Activated CD4-positive, alpha-beta memory T cell treated with anti-CD3 and anti-CD28 coated beads, Interleukin-2, amount 10 ng/mL, durations not matched to agents 7 days and 5 days (primary cell): ENCODE results near the gene MBNL1. TPM values are rescaled to one million over a fixed set of nuclear protein-coding genes. Genes with fewer than 3 reads are reported as not detected.

Source experiments
- CTCF ChIA-PET: fragments of 350-600 bp; sonication (Branson Sonifier 250); formaldehyde crosslinking; loops from one replicate; lab custom pipeline; 2021; ENCODE audit warnings: antibody characterized with exemption, inconsistent platforms; lab: Charles Lee
- POLR2A ChIA-PET: fragments of 350-600 bp; sonication (Branson Sonifier 250); formaldehyde crosslinking; loops from one replicate; lab custom pipeline; 2021; ENCODE audit warnings: antibody characterized with exemption; lab: Charles Lee
- DNase-seq: peaks from one replicate; pipeline ENCODE4 v3.0.0-alpha.2; 2020
- H3K27ac Mint-ChIP-seq: one replicate; pipeline ENCODE4 v1.8.0; 2021; ENCODE audit warnings: mild to moderate bottlenecking, mixed read lengths
- H3K27me3 Mint-ChIP-seq: one replicate; pipeline ENCODE4 v1.8.0; 2021; ENCODE audit warnings: mixed read lengths
- H3K36me3 Mint-ChIP-seq: one replicate; pipeline ENCODE4 v1.8.0; 2021; ENCODE audit warnings: low read depth, mixed read lengths
- H3K4me1 Mint-ChIP-seq: one replicate; pipeline ENCODE4 v1.8.0; 2021; ENCODE audit warnings: mixed read lengths
- H3K4me3 Mint-ChIP-seq: one replicate; pipeline ENCODE4 v1.8.0; 2021; ENCODE audit warnings: mild to moderate bottlenecking, mixed read lengths
- H3K9me3 Mint-ChIP-seq: one replicate; pipeline ENCODE4 v1.8.0; 2021; ENCODE audit warnings: mixed read lengths
- total RNA-seq, 2 experiments: library from RNA; stranded (reverse); gene quantifications; one replicate each; pipeline ENCODE4 v1.2.3, GENCODE V29; 2021

MBNL1 gene
- total RNA-seq, 2 experiments from 2014 or later: 289 to 305 TPM

GRCh38 chr3:152291649-152292066, 22.9 kb downstream of the MBNL1 start:
- H3K27ac Mint-ChIP-seq: peak overlapping the region; percentile 36
- H3K36me3 Mint-ChIP-seq: peaks cover 29% of the 10 kb centered on the region
- CTCF ChIA-PET: interaction anchor here (1.3 to 2.2 kb wide), 4 partner anchors 10 to 219 kb away, joined by 3 to 6 read pairs (median 4); no protein-coding TSS in a partner anchor
- H3K4me1 Mint-ChIP-seq: peaks cover 80% of the 10 kb centered on the region
- POLR2A ChIA-PET: interaction anchor here (0.7 to 2.4 kb wide), 11 partner anchors 9 to 49 kb away, joined by 3 to 13 read pairs (median 4); partner anchors contain the start of gene MBNL1
- H3K4me3 Mint-ChIP-seq: no peak overlapping the region
- H3K9me3 Mint-ChIP-seq: no peaks in the 10 kb centered on the region
- no peaks in the 10 kb centered on the region for H3K27me3 Mint-ChIP-seq
- DNase-seq: no peak

- ChIA-PET POLR2A (interaction anchor here (0.7 to 2.4 kb wide), 6 partner anchors 11 to 50 kb away, joined by 3 to 13 read pairs (median 4); partner anchors contain the start of gene MBNL1), CTCF (interaction anchor here (0.9 to 2.2 kb wide), 3 partner anchors 11 to 220 kb away, joined by 3 to 6 read pairs (median 5); no protein-coding TSS in a partner anchor)
- Mint-ChIP-seq H3K4me1 (peaks cover 79% of the 10 kb centered on the region), H3K27me3 (no peaks in the 10 kb centered on the region), H3K36me3 (peaks cover 33% of the 10 kb centered on the region), H3K9me3 (no peaks in the 10 kb centered on the region), H3K27ac (no peak overlapping the region), H3K4me3 (no peak overlapping the region)
- DNase-seq: no peak
These were observed 23.6 kb downstream of the MBNL1 start for GRCh38 chr3:152292366-152292765.

GRCh38 chr3:152293347-152294006, 24.7 kb downstream of the MBNL1 start:
- Mint-ChIP-seq H3K27ac (no peak overlapping the region), H3K9me3 (no peaks in the 10 kb centered on the region), H3K4me1 (peaks cover 75% of the 10 kb centered on the region), H3K27me3 (no peaks in the 10 kb centered on the region), H3K36me3 (peaks cover 32% of the 10 kb centered on the region), H3K4me3 (no peak overlapping the region)
- ChIA-PET CTCF (no interaction called here), POLR2A (interaction anchor here (1.1 kb wide), 1 partner anchor 20 kb away, joined by 3 read pairs; no protein-coding TSS in a partner anchor)
- DNase-seq: no peak

- Mint-ChIP-seq H3K9me3 (no peaks in the 10 kb centered on the region), H3K4me3 (no peak overlapping the region), H3K27me3 (no peaks in the 10 kb centered on the region), H3K4me1 (peaks cover 78% of the 10 kb centered on the region), H3K36me3 (peaks cover 48% of the 10 kb centered on the region), H3K27ac (peak overlapping the region; percentile 69)
- ChIA-PET CTCF (no interaction called here), POLR2A (interaction anchor here (0.6 to 8.6 kb wide), 8 partner anchors 11 to 164 kb away, joined by 3 to 93 read pairs (median 7); partner anchors contain the start of gene MBNL1)
- DNase-seq: no peak
These were observed 26.6 kb downstream of the MBNL1 start for GRCh38 chr3:152295344-152295743.

- Mint-ChIP-seq H3K27me3 (no peaks in the 10 kb centered on the region), H3K27ac (peak overlapping the region; percentile 69), H3K4me1 (peaks cover 78% of the 10 kb centered on the region), H3K9me3 (no peaks in the 10 kb centered on the region), H3K36me3 (peaks cover 51% of the 10 kb centered on the region), H3K4me3 (no peak overlapping the region)
- no peak for DNase-seq
- ChIA-PET POLR2A (interaction anchor here (1.0 to 8.6 kb wide), 7 partner anchors 12 to 103 kb away, joined by 3 to 93 read pairs (median 8); partner anchors contain the start of gene MBNL1), CTCF (no interaction called here)
These were observed 27.1 kb downstream of the MBNL1 start for GRCh38 chr3:152295806-152296205.

GRCh38 chr3:152296382-152296781, 27.7 kb downstream of the MBNL1 start:
- Mint-ChIP-seq H3K4me1 (peaks cover 77% of the 10 kb centered on the region), H3K27ac (peak overlapping the region; percentile 69), H3K36me3 (peaks cover 53% of the 10 kb centered on the region), H3K9me3 (no peaks in the 10 kb centered on the region), H3K27me3 (no peaks in the 10 kb centered on the region), H3K4me3 (no peak overlapping the region)
- ChIA-PET CTCF (interaction anchor here (0.7 to 0.9 kb wide), 2 partner anchors 9 to 103 kb away, joined by 4 read pairs; no protein-coding TSS in a partner anchor), POLR2A (interaction anchor here (1.2 to 8.6 kb wide), 5 partner anchors 12 to 103 kb away, joined by 3 to 93 read pairs (median 10); partner anchors contain the start of gene MBNL1)
- DNase-seq: no peak

- CTCF ChIA-PET: interaction anchor here (0.7 to 2.0 kb wide), 3 partner anchors 10 to 103 kb away, joined by 4 to 5 read pairs (median 4); no protein-coding TSS in a partner anchor
These were observed 28.2 kb downstream of the MBNL1 start for GRCh38 chr3:152296971-152297370.

GRCh38 chr3:152298393-152299248, 29.9 kb downstream of the MBNL1 start:
- POLR2A ChIA-PET: interaction anchor here (0.8 to 8.6 kb wide), 8 partner anchors 11 to 106 kb away, joined by 3 to 93 read pairs (median 12); partner anchors contain the start of gene MBNL1
- Mint-ChIP-seq H3K9me3 (no peaks in the 10 kb centered on the region), H3K36me3 (peaks cover 53% of the 10 kb centered on the region), H3K4me3 (peak overlapping the region; percentile 56), H3K27ac (peak overlapping the region; percentile 67), H3K27me3 (no peaks in the 10 kb centered on the region), H3K4me1 (peaks cover 69% of the 10 kb centered on the region)
- DNase-seq: peak; percentile 44
- CTCF ChIA-PET: interaction anchor here (2.0 kb wide), 1 partner anchor 13 kb away, joined by 5 read pairs; no protein-coding TSS in a partner anchor

More at GRCh38 chr3:152296971-152297370, 28.2 kb downstream of the MBNL1 start:
- no peak for DNase-seq
- Mint-ChIP-seq H3K36me3 (peaks cover 52% of the 10 kb centered on the region), H3K4me1 (peaks cover 77% of the 10 kb centered on the region), H3K4me3 (peak overlapping the region; percentile 15), H3K27me3 (no peaks in the 10 kb centered on the region), H3K27ac (peak overlapping the region; percentile 58), H3K9me3 (no peaks in the 10 kb centered on the region)
- POLR2A ChIA-PET: interaction anchor here (2.0 to 8.6 kb wide), 5 partner anchors 13 to 53 kb away, joined by 8 to 93 read pairs (median 29); partner anchors contain the start of gene MBNL1

- no peaks in the 10 kb centered on the region for H3K9me3 Mint-ChIP-seq
- peaks cover 54% of the 10 kb centered on the region for H3K36me3 Mint-ChIP-seq
- POLR2A ChIA-PET: interaction anchor here (0.6 to 8.6 kb wide), 11 partner anchors 10 to 116 kb away, joined by 3 to 93 read pairs (median 7); partner anchors contain the start of gene MBNL1
- peak overlapping the region; percentile 67 for H3K27ac Mint-ChIP-seq
- peaks cover 73% of the 10 kb centered on the region for H3K4me1 Mint-ChIP-seq
- CTCF ChIA-PET: interaction anchor here (0.6 kb wide), 1 partner anchor 95 kb away, joined by 3 read pairs; no protein-coding TSS in a partner anchor
- H3K4me3 Mint-ChIP-seq: peak overlapping the region; percentile 56
- no peak for DNase-seq
- H3K27me3 Mint-ChIP-seq: no peaks in the 10 kb centered on the region
These were observed 30.7 kb downstream of the MBNL1 start for GRCh38 chr3:152299249-152299976.

GRCh38 chr3:152300029-152300731, 31.5 kb downstream of the MBNL1 start:
- DNase-seq: no peak
- peak overlapping the region; percentile 67 for H3K27ac Mint-ChIP-seq
- POLR2A ChIA-PET: interaction anchor here (0.6 to 8.6 kb wide), 11 partner anchors 10 to 116 kb away, joined by 3 to 93 read pairs (median 7); partner anchors contain the start of gene MBNL1
- peaks cover 77% of the 10 kb centered on the region for H3K4me1 Mint-ChIP-seq
- H3K36me3 Mint-ChIP-seq: peaks cover 58% of the 10 kb centered on the region
- H3K9me3 Mint-ChIP-seq: no peaks in the 10 kb centered on the region
- CTCF ChIA-PET: interaction anchor here (0.6 kb wide), 1 partner anchor 96 kb away, joined by 3 read pairs; no protein-coding TSS in a partner anchor
- peak overlapping the region; percentile 56 for H3K4me3 Mint-ChIP-seq
- no peaks in the 10 kb centered on the region for H3K27me3 Mint-ChIP-seq

GRCh38 chr3:152301745-152302181, 33.0 kb downstream of the MBNL1 start:
- H3K27ac Mint-ChIP-seq: peak overlapping the region; percentile 67
- DNase-seq: no peak
- peaks cover 75% of the 10 kb centered on the region for H3K4me1 Mint-ChIP-seq
- H3K4me3 Mint-ChIP-seq: peak overlapping the region; percentile 28
- peaks cover 55% of the 10 kb centered on the region for H3K36me3 Mint-ChIP-seq
- H3K9me3 Mint-ChIP-seq: no peaks in the 10 kb centered on the region
- POLR2A ChIA-PET: interaction anchor here (0.7 to 8.6 kb wide), 15 partner anchors 8 to 142 kb away, joined by 3 to 93 read pairs (median 4); partner anchors contain the start of gene MBNL1
- no peaks in the 10 kb centered on the region for H3K27me3 Mint-ChIP-seq
- CTCF ChIA-PET: interaction anchor here (1.2 to 1.9 kb wide), 3 partner anchors 9 to 46 kb away, joined by 3 to 4 read pairs (median 3); no protein-coding TSS in a partner anchor
